Measurements from ENCODE around the gene TNS3.

The TNS3 gene

GRCh38 chr7:47294556-47295222 is 287.2 kb downstream of the TNS3 start:
- Histone ChIP-seq H3K79me2 (ENCODE audit: control insufficient read depth, low read length) (no peaks in the 10 kb centered on the region), H3K4me3 (ENCODE audit: low read length) (no peak overlapping the region), H3K9me3 (ENCODE audit: control insufficient read depth, insufficient read depth, low read length) (no peaks in the 10 kb centered on the region), H3K36me3 (ENCODE audit: control insufficient read depth, low read length) (peaks cover 3% of the 10 kb centered on the region; the same call in 1 of the 2 replicates), H3K9me2 (replicated peaks; ENCODE audit: control insufficient read depth, low read length) (no peaks in the 10 kb centered on the region), H3K27ac (ENCODE audit: low read depth, low read length) (no peak overlapping the region), H3K4me2 (ENCODE audit: low read length) (no peak overlapping the region), H3K27me3 (ENCODE audit: control insufficient read depth, low read length) (no peaks in the 10 kb centered on the region), H3K4me1 (ENCODE audit: control insufficient read depth, low read length) (peaks cover 23% of the 10 kb centered on the region), H3F3A (ENCODE audit: control insufficient read depth, insufficient read depth) (peaks cover 11% of the 10 kb centered on the region; the same call in 1 of the 2 replicates), H4K20me1 (ENCODE audit: control insufficient read depth, insufficient read depth, low read depth, low read length) (no peaks in the 10 kb centered on the region; the same call in 1 of the 2 replicates)
- TF ChIP-seq CTCF (IDR thresholded peaks at IDR 0.05; ENCODE audit: low read depth, low read length, poor library complexity, severe bottlenecking), result no peak
- no peak for TF ChIP-seq EZH2phosphoT487 (IDR thresholded peaks at IDR 0.05; ENCODE audit: borderline replicate concordance, low read length)

- no peak overlapping the region for H3K27ac ChIP-seq (ENCODE audit: low read depth, low read length)
Measured at GRCh38 chr7:47293884-47294555, 287.9 kb downstream of the TNS3 start.

GRCh38 chr7:47292832-47293309 is 289.0 kb downstream of the TNS3 start:
- Histone ChIP-seq H3K36me3 (ENCODE audit: control insufficient read depth, low read length) (peaks cover 3% of the 10 kb centered on the region; the same call in 1 of the 2 replicates), H3K27me3 (ENCODE audit: control insufficient read depth, low read length) (no peaks in the 10 kb centered on the region), H3K9me3 (ENCODE audit: control insufficient read depth, insufficient read depth, low read length) (no peaks in the 10 kb centered on the region), H3F3A (ENCODE audit: control insufficient read depth, insufficient read depth) (peaks cover 11% of the 10 kb centered on the region; the same call in 1 of the 2 replicates), H3K4me3 (ENCODE audit: low read length) (no peak overlapping the region), H3K9me2 (replicated peaks; ENCODE audit: control insufficient read depth, low read length) (no peaks in the 10 kb centered on the region), H3K79me2 (ENCODE audit: control insufficient read depth, low read length) (no peaks in the 10 kb centered on the region), H3K4me1 (ENCODE audit: control insufficient read depth, low read length) (peaks cover 23% of the 10 kb centered on the region), H3K4me2 (ENCODE audit: low read length) (no peak overlapping the region), H4K20me1 (ENCODE audit: control insufficient read depth, insufficient read depth, low read depth, low read length) (no peaks in the 10 kb centered on the region), H3K27ac (ENCODE audit: low read depth, low read length) (no peak overlapping the region)
- no peak for TF ChIP-seq EZH2phosphoT487 (IDR thresholded peaks at IDR 0.05; ENCODE audit: borderline replicate concordance, low read length)
- no peak for TF ChIP-seq CTCF (IDR thresholded peaks at IDR 0.05; ENCODE audit: low read depth, low read length, poor library complexity, severe bottlenecking)

More at GRCh38 chr7:47293884-47294555, 287.9 kb downstream of the TNS3 start:
- TF ChIP-seq EZH2phosphoT487 (IDR thresholded peaks at IDR 0.05; ENCODE audit: borderline replicate concordance, low read length) (no peak), CTCF (IDR thresholded peaks at IDR 0.05; ENCODE audit: low read depth, low read length, poor library complexity, severe bottlenecking) (no peak)
- H3K9me2 ChIP-seq (replicated peaks; ENCODE audit: control insufficient read depth, low read length), result no peaks in the 10 kb centered on the region
- H3K36me3 ChIP-seq (ENCODE audit: control insufficient read depth, low read length), result peaks cover 3% of the 10 kb centered on the region; the same call in 1 of the 2 replicates
- no peak overlapping the region for H3K4me3 ChIP-seq (ENCODE audit: low read length)
- peaks cover 11% of the 10 kb centered on the region; the same call in 1 of the 2 replicates for H3F3A ChIP-seq (ENCODE audit: control insufficient read depth, insufficient read depth)
- H3K79me2 ChIP-seq (ENCODE audit: control insufficient read depth, low read length), result no peaks in the 10 kb centered on the region
- H3K4me2 ChIP-seq (ENCODE audit: low read length), result no peak overlapping the region
- H3K9me3 ChIP-seq (ENCODE audit: control insufficient read depth, insufficient read depth, low read length), result no peaks in the 10 kb centered on the region
- no peaks in the 10 kb centered on the region for H4K20me1 ChIP-seq (ENCODE audit: control insufficient read depth, insufficient read depth, low read depth, low read length)
- H3K27me3 ChIP-seq (ENCODE audit: control insufficient read depth, low read length), result no peaks in the 10 kb centered on the region
- peaks cover 23% of the 10 kb centered on the region for H3K4me1 ChIP-seq (ENCODE audit: control insufficient read depth, low read length)

Measured in DOHH2 (cell line).